Vagina (tissue), 2 donors: ENCODE data around the gene NUDT3. TPM values are rescaled to one million over a fixed set of nuclear protein-coding genes. Genes with fewer than 3 reads are reported as not detected.
"Not testable (repeated sequence)": the region's sequence is repeated elsewhere in the genome, so short reads cannot be mapped to it uniquely, and the experiment has no call there.

Source experiments
- DNase-seq, 2 donors: peaks; one replicate each; pipeline ENCODE4 v3.0.0-alpha.2; 2017; ENCODE audit errors: extremely low spot score in 2 of 2
- H3K27ac ChIP-seq: fragments of 200-600 bp; sonication (generic); one replicate; pipeline ENCODE4 v1.5.1; 2019
- H3K27me3 ChIP-seq: fragments of 200-600 bp; sonication (generic); one replicate; pipeline ENCODE4 v1.5.1; 2019
- H3K36me3 ChIP-seq, 2 donors: fragments of 200-600 bp; sonication (generic); one replicate each; pipeline ENCODE4 v1.5.1; 2017 to 2019
- H3K4me1 ChIP-seq: fragments of 200-600 bp; sonication (generic); one replicate; pipeline ENCODE4 v1.5.1; 2019
- H3K4me3 ChIP-seq, 2 donors: fragments of 200-600 bp; sonication (generic); 1 replicate in 1 of 2; 2 replicates in 1 of 2; pipeline ENCODE4 v1.5.1; 2016 to 2019
- H3K9me3 ChIP-seq: fragments of 200-600 bp; sonication (generic); one replicate; pipeline ENCODE4 v1.5.1; 2019
- POLR2A ChIP-seq, 2 donors: fragments of 450-650 bp; IDR thresholded peaks; one replicate each; pipeline ENCODE4 v1.6.1; 2017; ENCODE audit warnings: antibody characterized with exemption in 2 of 2, mild to moderate bottlenecking in 2 of 2, moderate library complexity in 2 of 2
- POLR2AphosphoS5 ChIP-seq, 2 donors: sonication (generic); formaldehyde crosslinking; IDR thresholded peaks; one replicate each; pipeline ENCODE4 v1.9.0; 2017; ENCODE audit warnings: antibody characterized with exemption in 2 of 2, mild to moderate bottlenecking in 2 of 2, low read depth in 1 of 2; ENCODE audit not compliant: insufficient read depth in 1 of 2
- intact Hi-C: fragments of 100-400 bp; cut with DNase I; formaldehyde crosslinking; loops from one replicate; pipeline ENCODE4 v1.15.1; 2023
- total RNA-seq: library from RNA; depleted of rRNA; stranded (reverse); fragments of >200 nt; gene quantifications from one replicate; pipeline ENCODE4 v1.2.3, GENCODE V29; 2016
- TF ChIP-seq, protein P1 (sequence below), 3 experiments: fragments of 450-650 bp in 2 of 3; fragments of 200-600 bp in 1 of 3; sonication (generic) in 1 of 3; IDR thresholded peaks; one replicate each; pipeline ENCODE4 v1.5.1; 2017 to 2019; ENCODE audit warnings: antibody characterized with exemption in 3 of 3, mild to moderate bottlenecking in 2 of 3, moderate library complexity in 2 of 3

The NUDT3 gene
- total RNA-seq, 1 donor from 2014 or later, result 27.0 TPM

- TF ChIP-seq, protein P1, sequence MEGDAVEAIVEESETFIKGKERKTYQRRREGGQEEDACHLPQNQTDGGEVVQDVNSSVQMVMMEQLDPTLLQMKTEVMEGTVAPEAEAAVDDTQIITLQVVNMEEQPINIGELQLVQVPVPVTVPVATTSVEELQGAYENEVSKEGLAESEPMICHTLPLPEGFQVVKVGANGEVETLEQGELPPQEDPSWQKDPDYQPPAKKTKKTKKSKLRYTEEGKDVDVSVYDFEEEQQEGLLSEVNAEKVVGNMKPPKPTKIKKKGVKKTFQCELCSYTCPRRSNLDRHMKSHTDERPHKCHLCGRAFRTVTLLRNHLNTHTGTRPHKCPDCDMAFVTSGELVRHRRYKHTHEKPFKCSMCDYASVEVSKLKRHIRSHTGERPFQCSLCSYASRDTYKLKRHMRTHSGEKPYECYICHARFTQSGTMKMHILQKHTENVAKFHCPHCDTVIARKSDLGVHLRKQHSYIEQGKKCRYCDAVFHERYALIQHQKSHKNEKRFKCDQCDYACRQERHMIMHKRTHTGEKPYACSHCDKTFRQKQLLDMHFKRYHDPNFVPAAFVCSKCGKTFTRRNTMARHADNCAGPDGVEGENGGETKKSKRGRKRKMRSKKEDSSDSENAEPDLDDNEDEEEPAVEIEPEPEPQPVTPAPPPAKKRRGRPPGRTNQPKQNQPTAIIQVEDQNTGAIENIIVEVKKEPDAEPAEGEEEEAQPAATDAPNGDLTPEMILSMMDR (IDR thresholded peaks at IDR 0.05), result no peak
- TF ChIP-seq POLR2A (IDR thresholded peaks at IDR 0.05) (no peak), POLR2AphosphoS5 (IDR thresholded peaks at IDR 0.05; ENCODE audit: insufficient read depth in 1 of 2, low read depth in 1 of 2) (no peak)
- Histone ChIP-seq H3K4me1 (peaks cover 15% of the 10 kb centered on the region), H3K4me3 (no peak overlapping the region), H3K36me3 (no peaks in the 10 kb centered on the region), H3K9me3 (no peaks in the 10 kb centered on the region), H3K27ac (no peak overlapping the region), H3K27me3 (no peaks in the 10 kb centered on the region)
- intact Hi-C loops, result no loop called here
- no peak for DNase-seq
Observed at GRCh38 chr6:34370361-34370760, 22.1 kb downstream of the NUDT3 start.

DNA sequence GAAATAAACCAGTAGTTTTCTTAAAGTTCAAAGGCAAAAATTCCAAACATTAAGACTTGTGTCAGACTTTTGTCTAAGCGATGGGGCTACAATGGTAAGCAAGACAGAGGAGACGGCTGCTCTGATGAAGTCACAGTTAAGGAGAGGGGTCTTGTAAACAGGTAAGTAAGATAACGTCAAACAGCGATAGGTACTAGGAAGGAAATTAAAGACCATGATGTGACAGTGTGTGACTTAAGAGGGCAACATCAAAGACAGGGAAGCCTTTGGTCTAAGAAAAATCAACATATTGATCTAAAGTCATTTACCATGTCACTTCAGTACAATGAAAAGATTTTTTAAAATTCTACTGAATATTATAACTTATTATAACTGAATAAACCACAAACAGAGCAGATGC is 23.1 kb downstream of the NUDT3 start:
- no peak overlapping the region for H3K4me3 ChIP-seq
- TF ChIP-seq POLR2A (IDR thresholded peaks at IDR 0.05) (no peak), POLR2AphosphoS5 (IDR thresholded peaks at IDR 0.05; ENCODE audit: insufficient read depth in 1 of 2, low read depth in 1 of 2) (no peak)
- TF ChIP-seq, protein P1 (IDR thresholded peaks at IDR 0.05), result no peak
- intact Hi-C loops, result no loop called here
- no peaks in the 10 kb centered on the region for H3K27me3 ChIP-seq
- H3K9me3 ChIP-seq, result no peaks in the 10 kb centered on the region
- no peak for DNase-seq
- peaks cover 12% of the 10 kb centered on the region for H3K4me1 ChIP-seq
- H3K36me3 ChIP-seq, result no peaks in the 10 kb centered on the region
- H3K27ac ChIP-seq, result no peak overlapping the region

GRCh38 chr6:34366639-34366921 is 25.9 kb downstream of the NUDT3 start:
- TF ChIP-seq, protein P1 (IDR thresholded peaks at IDR 0.05), result no peak
- TF ChIP-seq POLR2A (IDR thresholded peaks at IDR 0.05) (no peak), POLR2AphosphoS5 (IDR thresholded peaks at IDR 0.05; ENCODE audit: insufficient read depth in 1 of 2, low read depth in 1 of 2) (no peak)
- H3K27me3 ChIP-seq, result no peaks in the 10 kb centered on the region
- DNase-seq, result no peak
- intact Hi-C loops, result no loop called here
- no peaks in the 10 kb centered on the region for H3K9me3 ChIP-seq
- H3K4me1 ChIP-seq, result peaks cover 31% of the 10 kb centered on the region
- H3K4me3 ChIP-seq, result no peak overlapping the region
- H3K36me3 ChIP-seq, result no peaks in the 10 kb centered on the region
- no peak overlapping the region for H3K27ac ChIP-seq

DNA sequence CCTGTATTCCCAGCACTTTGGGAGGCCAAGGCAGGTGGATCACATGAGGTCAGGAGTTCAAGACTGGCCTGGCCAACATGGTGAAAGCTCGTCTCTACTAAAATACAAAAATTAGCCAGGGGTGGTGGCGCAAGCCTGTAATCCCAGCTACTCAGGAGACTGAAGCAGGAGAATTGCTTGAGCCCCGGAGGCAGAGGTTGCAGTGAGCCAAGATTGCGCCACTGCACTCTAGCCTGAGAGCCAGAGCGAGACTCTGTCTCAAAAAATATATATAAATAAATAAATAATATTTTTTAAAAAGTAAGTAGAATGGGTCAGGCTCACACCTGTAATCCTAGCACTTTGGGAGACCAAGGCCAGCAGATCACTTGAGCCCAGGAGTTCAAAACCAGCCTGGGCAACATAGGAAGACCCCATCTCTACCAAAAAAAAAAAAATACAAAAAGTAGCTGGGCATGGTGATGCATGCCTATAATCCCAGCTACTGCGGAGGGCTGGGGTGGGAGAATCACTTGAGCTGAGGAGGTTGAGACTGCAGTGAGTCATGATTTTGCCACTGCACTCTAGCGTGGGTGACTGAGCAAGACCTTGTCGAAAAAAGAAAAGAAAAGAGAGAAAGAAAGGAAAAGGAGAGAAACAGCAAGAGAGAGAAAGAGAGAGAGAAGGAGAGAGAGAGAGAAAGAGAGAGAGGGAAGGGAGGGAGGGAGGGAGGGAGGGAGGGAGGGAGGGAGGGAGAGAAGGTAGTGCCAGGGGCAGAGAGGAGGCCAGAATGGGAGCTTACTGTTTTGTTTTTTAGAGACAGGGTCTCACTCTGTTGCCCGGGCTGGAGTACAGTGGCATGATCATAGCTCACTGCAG is 26.5 kb downstream of the NUDT3 start:
- H3K27me3 ChIP-seq, H3K27ac ChIP-seq, DNase-seq, intact Hi-C loops, H3K36me3 ChIP-seq, H3K9me3 ChIP-seq, H3K4me3 ChIP-seq: not testable (repeated sequence)
- H3K4me1 ChIP-seq, result peaks cover 31% of the 10 kb centered on the region

DNA sequence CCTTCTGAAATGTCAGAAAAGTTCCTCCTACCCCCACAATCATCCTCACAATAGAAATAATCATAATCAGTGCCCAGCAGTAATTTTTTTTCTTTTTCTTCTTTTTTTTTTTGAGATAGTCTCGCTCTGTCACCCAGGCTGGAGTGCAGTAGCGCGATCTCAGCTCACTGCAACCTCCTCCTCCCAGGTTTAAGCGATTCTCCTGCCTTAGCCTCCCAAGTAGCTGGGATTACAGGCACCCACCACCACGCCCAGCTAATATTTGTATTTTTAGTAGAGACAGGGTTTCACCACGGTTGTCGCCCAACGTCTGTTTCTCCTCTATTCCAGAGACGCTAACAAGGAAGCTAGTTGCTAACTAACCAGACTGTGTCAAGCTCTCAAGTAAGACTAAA is 28.8 kb downstream of the NUDT3 start:
- peaks cover 44% of the 10 kb centered on the region for H3K4me1 ChIP-seq
- H3K36me3 ChIP-seq, H3K9me3 ChIP-seq, H3K4me3 ChIP-seq, intact Hi-C loops, DNase-seq, H3K27ac ChIP-seq, H3K27me3 ChIP-seq: not testable (repeated sequence)

DNA sequence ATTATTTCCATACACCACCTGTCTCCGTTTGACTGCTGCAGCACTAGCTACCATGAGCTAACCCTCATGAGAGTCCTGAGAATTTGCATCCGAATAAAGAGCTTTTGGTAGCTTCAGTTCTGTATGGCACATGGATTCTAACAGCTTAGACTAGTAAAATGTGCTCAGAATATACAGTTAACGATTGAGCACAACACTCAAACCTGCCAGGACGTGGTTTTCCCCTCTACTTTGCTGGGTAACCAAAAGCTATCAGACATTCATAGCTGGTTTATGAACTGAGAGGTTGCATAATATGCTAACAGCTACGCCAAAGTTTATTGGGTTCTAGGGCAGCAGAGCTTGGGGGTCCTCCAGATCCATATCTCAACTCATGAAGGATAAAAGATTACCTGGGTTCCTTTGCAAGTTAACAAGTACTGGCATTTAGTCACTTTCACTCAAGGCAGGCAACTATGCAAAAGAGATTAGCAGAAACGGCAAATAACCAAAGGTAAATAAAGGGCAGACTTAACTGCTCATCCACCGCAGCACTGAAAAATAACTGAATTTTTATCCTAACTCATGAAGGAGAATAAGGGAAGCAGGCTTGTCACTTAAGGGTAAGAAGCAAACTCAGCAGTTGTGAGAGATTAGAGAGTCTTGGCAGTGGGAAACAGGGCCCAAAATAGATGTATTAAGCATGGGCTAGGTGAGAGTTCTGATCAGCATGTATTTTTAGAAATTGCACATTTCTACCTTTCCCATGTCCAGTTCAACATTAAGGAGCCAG is 29.4 kb downstream of the NUDT3 start:
- no peak overlapping the region for H3K27ac ChIP-seq
- no peaks in the 10 kb centered on the region for H3K36me3 ChIP-seq
- no peak for DNase-seq
- peaks cover 49% of the 10 kb centered on the region for H3K4me1 ChIP-seq
- no peaks in the 10 kb centered on the region for H3K9me3 ChIP-seq
- no peak overlapping the region for H3K4me3 ChIP-seq
- no peaks in the 10 kb centered on the region for H3K27me3 ChIP-seq
- intact Hi-C loops, result no loop called here
- TF ChIP-seq, protein P1 (IDR thresholded peaks at IDR 0.05), result no peak
- TF ChIP-seq POLR2AphosphoS5 (IDR thresholded peaks at IDR 0.05; ENCODE audit: insufficient read depth in 1 of 2, low read depth in 1 of 2) (no peak), POLR2A (IDR thresholded peaks at IDR 0.05) (no peak)
